IPS-18a (cell line): ENCODE results near the gene RLN3.
A peak's percentile ranks its signal among the peaks of the same experiment; 100 is the strongest.

ENCODE experiments used
- H3K27ac ChIP-seq: one replicate; pipeline ENCODE4 v1.5.1; 2013; ENCODE audit warnings: low read length
- H3K27me3 ChIP-seq: one replicate; pipeline ENCODE4 v1.6.1; 2013; ENCODE audit warnings: mild to moderate bottlenecking, low read length; ENCODE audit not compliant: control insufficient read depth, insufficient read depth
- H3K36me3 ChIP-seq: one replicate; pipeline ENCODE4 v1.6.1; 2013; ENCODE audit warnings: low read depth, low read length; ENCODE audit not compliant: control insufficient read depth
- H3K4me1 ChIP-seq: one replicate; pipeline ENCODE4 v1.6.1; 2013; ENCODE audit warnings: low read depth, low read length; ENCODE audit not compliant: control insufficient read depth
- H3K4me3 ChIP-seq: one replicate; pipeline ENCODE4 v1.5.1; 2013; ENCODE audit warnings: low read length
- H3K9ac ChIP-seq: one replicate; pipeline ENCODE4 v1.6.1; 2013; ENCODE audit warnings: mild to moderate bottlenecking, low read length, moderate library complexity
- H3K9me3 ChIP-seq: one replicate; pipeline ENCODE4 v1.6.1; 2013; ENCODE audit warnings: low read depth, low read length; ENCODE audit not compliant: control insufficient read depth

RLN3 gene

GRCh38 chr19:13984875-13985741 lies 42.8 kb upstream of the RLN3 start:
- Histone ChIP-seq H3K27me3 (no peaks in the 10 kb centered on the region), H3K4me1 (peaks cover 27% of the 10 kb centered on the region), H3K9ac (peak overlapping the region; percentile 52), H3K27ac (peak overlapping the region; percentile 80), H3K36me3 (no peaks in the 10 kb centered on the region), H3K4me3 (no peak overlapping the region), H3K9me3 (no peaks in the 10 kb centered on the region)

GRCh38 chr19:13985771-13986347 lies 42.1 kb upstream of the RLN3 start:
- no peaks in the 10 kb centered on the region for H3K9me3 ChIP-seq
- H3K4me3 ChIP-seq, result peak overlapping the region; percentile 39
- H3K27me3 ChIP-seq, result no peaks in the 10 kb centered on the region
- peak overlapping the region; percentile 52 for H3K9ac ChIP-seq
- peak overlapping the region; percentile 80 for H3K27ac ChIP-seq
- H3K36me3 ChIP-seq, result no peaks in the 10 kb centered on the region
- H3K4me1 ChIP-seq, result peaks cover 27% of the 10 kb centered on the region

GRCh38 chr19:13986348-13986904 lies 41.5 kb upstream of the RLN3 start:
- Histone ChIP-seq H3K4me3 (peak overlapping the region; percentile 39), H3K27ac (peak overlapping the region; percentile 80), H3K27me3 (no peaks in the 10 kb centered on the region), H3K36me3 (no peaks in the 10 kb centered on the region), H3K9ac (peak overlapping the region; percentile 52), H3K4me1 (peaks cover 27% of the 10 kb centered on the region), H3K9me3 (no peaks in the 10 kb centered on the region)

- Histone ChIP-seq H3K4me3 (no peak overlapping the region), H3K27ac (peak overlapping the region; percentile 47), H3K9ac (peak overlapping the region; percentile 52), H3K9me3 (no peaks in the 10 kb centered on the region), H3K27me3 (no peaks in the 10 kb centered on the region), H3K36me3 (no peaks in the 10 kb centered on the region), H3K4me1 (peaks cover 27% of the 10 kb centered on the region)
Measured at GRCh38 chr19:13987101-13987890, 40.7 kb upstream of the RLN3 start.

- no peaks in the 10 kb centered on the region for H3K36me3 ChIP-seq
- H3K27me3 ChIP-seq, result no peaks in the 10 kb centered on the region
- H3K9me3 ChIP-seq, result no peaks in the 10 kb centered on the region
- no peak overlapping the region for H3K4me3 ChIP-seq
- H3K4me1 ChIP-seq, result peaks cover 22% of the 10 kb centered on the region
- H3K27ac ChIP-seq, result no peak overlapping the region
- no peak overlapping the region for H3K9ac ChIP-seq
Measured at GRCh38 chr19:13989487-13989886, 38.5 kb upstream of the RLN3 start.

- Histone ChIP-seq H3K4me1 (peaks cover 22% of the 10 kb centered on the region), H3K27ac (no peak overlapping the region), H3K9me3 (no peaks in the 10 kb centered on the region), H3K4me3 (no peak overlapping the region), H3K27me3 (no peaks in the 10 kb centered on the region), H3K9ac (no peak overlapping the region), H3K36me3 (no peaks in the 10 kb centered on the region)
Measured at GRCh38 chr19:13990085-13990484, 37.9 kb upstream of the RLN3 start.

- Histone ChIP-seq H3K4me1 (peaks cover 8% of the 10 kb centered on the region), H3K36me3 (no peaks in the 10 kb centered on the region), H3K9ac (no peak overlapping the region), H3K4me3 (no peak overlapping the region), H3K9me3 (no peaks in the 10 kb centered on the region), H3K27me3 (no peaks in the 10 kb centered on the region), H3K27ac (no peak overlapping the region)
Measured at GRCh38 chr19:13992025-13992424, 35.9 kb upstream of the RLN3 start.

GRCh38 chr19:13993590-13994300 lies 34.2 kb upstream of the RLN3 start:
- Histone ChIP-seq H3K27ac (no peak overlapping the region), H3K4me3 (no peak overlapping the region), H3K9me3 (peaks cover under 1% of the 10 kb centered on the region), H3K27me3 (no peaks in the 10 kb centered on the region), H3K36me3 (no peaks in the 10 kb centered on the region), H3K4me1 (no peaks in the 10 kb centered on the region), H3K9ac (no peak overlapping the region)

GRCh38 chr19:13995017-13995728 lies 32.8 kb upstream of the RLN3 start:
- Histone ChIP-seq H3K27ac (no peak overlapping the region), H3K27me3 (no peaks in the 10 kb centered on the region), H3K36me3 (no peaks in the 10 kb centered on the region)

GRCh38 chr19:13995878-13996765 lies 31.8 kb upstream of the RLN3 start:
- H3K9ac ChIP-seq, result no peak overlapping the region
- no peaks in the 10 kb centered on the region for H3K36me3 ChIP-seq
- H3K4me3 ChIP-seq, result no peak overlapping the region
- H3K27me3 ChIP-seq, result no peaks in the 10 kb centered on the region
- no peak overlapping the region for H3K27ac ChIP-seq
- peaks cover 5% of the 10 kb centered on the region for H3K9me3 ChIP-seq
- H3K4me1 ChIP-seq, result no peaks in the 10 kb centered on the region

More at GRCh38 chr19:13995017-13995728, 32.8 kb upstream of the RLN3 start:
- Histone ChIP-seq H3K9ac (no peak overlapping the region), H3K4me3 (no peak overlapping the region), H3K9me3 (peaks cover 5% of the 10 kb centered on the region), H3K4me1 (no peaks in the 10 kb centered on the region)
